ENCODE data around the gene SLC25A3.

GRCh38 chr12:98645572-98646067 is 52.1 kb downstream of the SLC25A3 start:
- TF ChIP-seq ELF1 (IDR thresholded peaks at IDR 0.05) (no peak), MAX (IDR thresholded peaks at IDR 0.05; ENCODE audit: low read depth) (no peak), RFX5 (IDR thresholded peaks at IDR 0.05; ENCODE audit: low read length) (no peak), CTCF (IDR thresholded peaks at IDR 0.05) (no peak), NRF1 (IDR thresholded peaks at IDR 0.05; ENCODE audit: low read depth, low read length) (no peak)

Data from SK-N-SH (cell line).